GM18505 (cell line): ENCODE measurements around the gene TPM2.
"Not testable (repeated sequence)": the region's sequence is repeated elsewhere in the genome, so short reads cannot be mapped to it uniquely, and the experiment has no call there.

ENCODE experiments used
- ATAC-seq: cut with Tn5 transposase; IDR thresholded peaks from one replicate; pipeline ENCODE4 v1.9.1; 2021; ENCODE audit not compliant: unreplicated experiment
- POLR2A ChIP-seq: IDR thresholded peaks from 4 replicates; pipeline ENCODE4 v1.6.1; 2011; ENCODE audit warnings: borderline replicate concordance; ENCODE audit not compliant: insufficient read depth, insufficient read length; ENCODE audit errors: extremely low read depth

Gene TPM2

DNA sequence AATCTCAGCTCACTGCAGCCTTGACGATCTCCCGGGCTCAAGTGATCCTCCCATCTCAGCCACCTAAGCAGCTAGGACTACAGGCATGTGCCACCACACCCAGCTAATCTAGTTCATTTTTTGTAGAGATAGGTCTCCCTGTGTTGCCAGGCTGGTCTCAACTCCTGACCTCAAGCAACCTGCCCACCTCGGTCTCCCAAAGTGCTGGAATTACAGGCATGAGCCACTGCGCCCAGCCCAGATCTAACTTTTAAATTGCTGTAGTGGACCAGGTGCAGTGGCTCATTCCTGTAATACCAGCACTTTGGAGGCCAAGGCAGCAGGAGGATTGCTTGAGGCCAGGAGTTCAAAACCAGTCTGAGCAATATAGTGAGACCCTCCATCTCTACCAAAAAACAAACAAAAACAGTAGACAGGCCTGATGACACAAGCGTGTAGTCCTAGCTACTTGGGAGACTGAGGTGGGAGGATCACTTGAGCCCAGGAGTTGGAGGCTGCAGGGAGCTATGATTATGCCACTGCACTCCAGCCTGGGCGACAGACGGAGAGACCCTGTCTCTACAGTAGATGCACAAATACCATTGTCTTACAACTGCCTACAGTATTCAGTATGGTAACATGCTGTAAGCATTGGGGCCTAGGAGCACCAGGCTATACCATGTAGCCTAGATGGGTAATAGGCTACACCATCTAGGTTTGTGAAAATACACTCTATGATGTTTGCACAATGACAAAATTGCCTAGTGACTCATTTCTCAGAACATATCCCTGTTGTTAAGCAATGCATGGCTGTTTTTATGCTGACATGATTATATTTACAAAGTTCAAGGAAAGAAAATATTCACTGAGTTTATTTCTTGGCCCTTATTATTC lies 37.5 kb downstream of the TPM2 start:
- ATAC-seq = no peak
- no peak for TF ChIP-seq POLR2A

DNA sequence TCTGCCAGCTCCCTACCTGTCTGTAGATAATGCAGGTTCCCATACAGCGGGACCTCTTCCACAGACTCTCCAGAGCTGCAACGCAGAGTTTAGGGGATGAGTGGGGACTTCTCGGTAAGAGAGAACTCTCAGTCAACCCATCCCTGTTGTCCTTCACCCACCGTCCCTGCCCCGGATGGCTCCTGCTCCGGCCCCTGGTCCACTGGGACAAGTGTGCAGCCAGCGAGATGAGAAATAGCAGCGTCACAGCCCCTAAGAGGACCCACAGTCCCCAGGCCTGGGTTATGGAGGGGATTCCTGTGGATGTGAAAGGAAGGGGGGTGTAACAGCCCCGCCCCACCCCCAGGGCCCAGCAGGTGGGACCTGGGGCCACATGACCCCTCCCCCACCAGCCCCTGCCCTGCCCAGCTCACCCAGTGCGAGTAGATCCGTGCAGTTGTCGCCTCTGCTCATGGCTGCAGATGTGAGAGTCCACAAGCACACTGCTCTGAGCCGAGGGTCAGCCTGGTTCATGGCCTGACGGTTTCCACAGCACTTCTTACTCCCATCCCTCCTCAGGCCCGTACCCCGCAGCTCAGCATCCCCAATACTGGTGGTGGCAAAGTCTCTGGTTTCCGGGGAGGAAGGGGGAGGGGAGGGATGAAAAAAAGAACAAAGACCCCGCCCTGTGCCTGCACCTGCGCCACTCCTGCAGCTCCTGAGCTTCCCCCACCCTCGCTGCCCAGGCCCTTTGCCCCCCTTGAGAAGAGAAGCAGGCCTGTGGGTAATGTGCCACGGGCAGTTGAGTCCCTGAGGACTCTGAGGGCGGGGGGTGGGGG lies 39.2 kb downstream of the TPM2 start, which contains the start of gene SIT1:
SIT1 (minus strand) TSS at position 591 of the 818 bp plus-strand sequence; CDS start at position 513, 78 bp downstream.
- ATAC-seq = no peak
- no peak for TF ChIP-seq POLR2A

DNA sequence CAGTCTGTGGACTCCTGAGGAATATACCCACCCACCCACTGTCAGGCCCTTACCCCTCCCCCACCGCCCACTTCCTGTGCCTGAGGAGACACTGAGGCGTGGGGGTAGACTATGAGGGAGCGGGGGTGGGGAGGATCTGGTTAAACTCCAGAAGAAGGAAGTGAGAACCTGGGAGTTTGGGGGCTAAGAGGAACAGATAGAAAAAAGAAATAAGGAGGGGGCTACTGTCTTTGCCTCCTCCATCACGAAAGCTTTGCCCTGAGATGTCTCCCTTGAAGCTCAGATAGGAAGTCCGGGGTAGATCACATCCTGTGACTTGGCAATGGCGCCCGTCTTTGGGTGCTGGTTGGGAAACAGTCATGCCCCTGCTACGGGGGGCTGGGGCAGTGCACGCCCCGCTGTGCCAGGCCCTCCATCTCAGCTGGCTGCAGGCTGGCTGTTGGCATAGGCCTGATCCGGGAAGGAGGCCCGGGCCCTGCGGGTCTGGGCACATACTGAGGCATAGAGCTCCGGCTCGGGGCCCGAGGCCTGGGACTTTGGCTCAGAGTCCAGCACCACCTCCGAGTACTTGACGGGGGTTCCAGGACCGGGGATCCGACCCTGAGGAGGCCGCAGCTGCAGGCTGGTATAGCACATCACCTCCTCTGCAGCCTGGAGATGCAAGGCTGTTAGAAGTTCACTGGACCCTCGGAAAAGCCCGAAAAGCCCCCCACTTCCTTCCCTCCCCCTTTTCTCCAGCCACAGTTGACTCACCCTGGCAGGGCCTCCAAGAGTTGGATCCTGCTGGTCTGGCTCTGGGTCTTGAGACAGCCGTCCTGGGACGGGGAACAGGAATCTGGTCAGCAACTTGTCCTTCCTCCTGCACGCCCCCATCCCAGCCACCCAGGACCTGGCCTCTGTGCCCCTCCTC lies 40.0 kb downstream of the TPM2 start:
- no peak for TF ChIP-seq POLR2A
- ATAC-seq = no peak

DNA sequence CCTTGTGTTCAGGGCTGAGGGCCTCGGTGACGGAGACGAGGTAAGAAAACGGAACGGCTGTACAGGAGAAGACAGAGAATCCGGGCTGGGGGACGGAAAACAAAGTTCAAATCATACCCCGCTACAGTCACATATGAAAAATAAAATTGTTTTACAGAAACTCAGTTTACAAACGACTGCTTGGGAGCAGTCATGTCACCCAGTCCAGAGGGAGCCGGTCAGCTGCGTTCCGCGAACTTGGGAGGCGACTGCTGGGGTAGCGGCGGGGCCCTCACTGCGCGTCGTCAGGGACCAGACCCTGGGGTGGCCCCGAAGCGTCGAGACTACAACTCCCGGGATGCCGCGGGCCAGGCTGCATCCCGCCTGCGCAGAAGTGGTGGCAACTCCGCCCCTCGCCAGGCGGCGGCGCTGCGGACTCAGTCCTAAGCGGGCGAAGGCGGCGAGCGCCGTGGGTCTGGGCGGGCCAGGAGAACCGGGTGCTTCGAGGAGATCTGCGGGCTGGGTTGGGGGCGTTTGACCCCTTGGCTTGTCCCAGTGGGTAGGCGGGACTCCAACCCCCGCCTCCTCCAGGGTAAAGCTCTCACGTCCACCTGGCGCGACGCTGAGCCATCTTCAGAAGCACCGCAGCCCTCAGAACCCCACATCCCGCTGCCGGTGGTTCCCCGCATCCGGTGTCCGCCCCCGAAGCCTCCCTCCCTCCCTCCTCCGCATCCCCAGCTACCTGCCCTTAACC lies 43.0 kb downstream of the TPM2 start:
- ATAC-seq = peak; percentile 83
- peak; percentile 84 for TF ChIP-seq POLR2A

DNA sequence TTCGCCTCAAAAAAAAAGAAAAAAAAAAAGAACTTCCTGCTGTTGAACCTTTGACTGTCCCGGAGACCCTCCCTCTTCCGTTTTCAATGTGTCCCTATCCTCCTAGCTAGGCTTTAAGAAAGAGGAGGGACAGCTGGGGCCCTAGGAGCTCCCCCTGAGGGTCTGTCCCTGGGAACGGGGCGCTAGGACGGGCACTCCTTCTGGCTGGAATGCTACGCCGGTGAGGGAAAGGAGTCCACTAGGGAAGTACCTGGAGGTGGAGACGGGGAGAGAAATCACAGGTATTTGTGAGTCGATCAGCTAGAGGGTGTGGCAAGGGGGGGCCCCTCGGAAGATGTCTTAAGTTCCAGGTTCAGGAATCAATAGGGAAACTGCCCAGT lies 43.6 kb downstream of the TPM2 start:
- TF ChIP-seq POLR2A = no peak
- ATAC-seq = no peak

DNA sequence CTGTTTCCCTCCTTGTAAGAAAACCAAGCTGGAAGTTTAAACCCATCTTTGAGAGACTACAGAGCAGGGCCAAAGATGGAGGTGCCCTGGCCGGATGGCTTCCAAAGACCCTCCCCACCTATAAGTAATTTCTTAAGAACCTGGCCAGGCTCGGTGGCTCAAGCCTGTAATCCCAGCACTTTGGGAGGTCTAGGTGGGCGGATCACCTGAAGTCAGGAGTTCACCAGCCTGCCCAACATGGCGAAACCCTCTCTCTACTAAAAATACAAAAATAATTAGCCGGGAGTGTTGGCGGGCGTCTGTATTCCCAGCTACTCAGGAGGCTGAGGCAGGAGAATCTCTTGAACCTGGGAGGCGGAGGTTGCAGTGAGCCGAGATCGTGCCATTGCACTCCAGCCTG lies 44.0 kb downstream of the TPM2 start:
- ATAC-seq = not testable (repeated sequence)

DNA sequence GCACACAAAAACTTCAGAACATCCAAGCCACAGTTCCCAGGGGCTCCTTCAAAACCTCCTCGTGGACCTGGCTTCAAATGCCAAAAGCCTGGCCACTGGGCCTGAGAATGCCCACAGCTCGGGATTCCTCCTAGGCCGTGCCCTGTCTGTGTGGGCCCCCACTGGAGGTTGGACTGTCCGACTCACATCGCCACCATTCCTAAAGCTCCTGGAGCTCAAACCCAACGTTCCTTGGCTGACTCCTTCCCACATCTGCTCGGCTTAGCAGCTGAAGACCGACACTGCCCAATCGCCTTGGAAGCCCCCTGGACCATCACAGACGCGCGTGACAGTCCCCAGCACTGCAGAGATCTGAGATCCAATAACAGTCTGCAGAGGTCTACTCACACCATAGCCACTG lies 46.7 kb downstream of the TPM2 start:
- TF ChIP-seq POLR2A = no peak
- no peak for ATAC-seq

DNA sequence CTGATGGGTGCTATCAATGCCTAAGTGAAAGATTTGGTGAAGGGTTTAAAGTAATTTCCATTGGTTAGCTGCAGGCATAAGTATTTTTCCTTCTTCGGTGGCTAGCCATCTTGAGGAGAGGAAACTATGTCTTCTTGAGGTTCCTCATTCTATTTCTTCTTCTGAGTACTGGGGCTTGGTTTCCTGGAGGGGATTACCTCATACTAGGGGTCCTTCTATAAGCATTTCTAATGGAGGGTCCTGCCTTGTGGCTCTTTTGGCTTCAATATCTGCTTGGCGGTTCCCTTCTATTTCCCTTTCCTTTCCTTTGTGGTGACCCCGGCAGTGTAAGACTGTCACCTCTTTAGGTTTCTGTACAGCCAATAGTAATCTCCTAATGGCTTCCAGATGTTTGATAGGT lies 48.2 kb downstream of the TPM2 start:
- ATAC-seq = not testable (repeated sequence)

DNA sequence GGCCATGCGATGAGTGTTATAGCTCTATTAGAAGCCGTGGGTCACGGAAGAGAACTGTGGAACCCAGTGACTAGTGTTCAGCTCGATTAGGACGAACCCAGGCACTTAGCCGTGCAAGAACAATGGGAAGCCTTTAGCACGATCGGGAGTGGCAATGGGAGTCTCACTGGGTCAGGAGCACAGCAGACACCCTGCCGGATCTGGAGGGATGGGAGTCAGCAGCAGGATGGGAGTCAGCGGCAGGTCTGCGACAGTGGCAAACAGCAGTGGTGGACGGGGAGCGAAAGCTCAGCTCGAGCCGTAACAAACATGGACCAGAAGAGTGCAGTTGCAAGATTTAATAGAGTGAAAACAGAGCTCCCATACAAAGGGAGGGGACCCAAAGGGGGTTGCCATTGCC lies 49.3 kb downstream of the TPM2 start:
- ATAC-seq = not testable (repeated sequence)

DNA sequence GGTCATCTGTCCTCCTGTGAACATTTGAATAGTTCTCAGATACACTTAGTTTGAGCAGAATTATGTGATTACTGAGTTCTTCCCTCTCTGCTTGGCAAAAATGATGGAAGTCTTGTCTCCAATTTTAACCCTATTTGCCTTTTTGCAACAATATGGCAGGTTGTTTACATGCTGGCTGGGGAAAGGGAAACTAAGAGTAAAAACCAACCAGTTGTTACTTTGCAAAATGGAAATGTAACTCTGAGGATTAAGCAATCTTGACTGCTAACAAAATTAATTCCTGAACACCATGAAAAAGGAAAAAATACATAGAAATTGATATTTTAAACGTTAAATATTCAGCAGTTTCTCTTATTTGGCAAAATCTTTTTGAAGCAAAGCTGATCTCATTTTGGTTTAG lies 50.1 kb downstream of the TPM2 start:
- no peak for TF ChIP-seq POLR2A
- no peak for ATAC-seq

DNA sequence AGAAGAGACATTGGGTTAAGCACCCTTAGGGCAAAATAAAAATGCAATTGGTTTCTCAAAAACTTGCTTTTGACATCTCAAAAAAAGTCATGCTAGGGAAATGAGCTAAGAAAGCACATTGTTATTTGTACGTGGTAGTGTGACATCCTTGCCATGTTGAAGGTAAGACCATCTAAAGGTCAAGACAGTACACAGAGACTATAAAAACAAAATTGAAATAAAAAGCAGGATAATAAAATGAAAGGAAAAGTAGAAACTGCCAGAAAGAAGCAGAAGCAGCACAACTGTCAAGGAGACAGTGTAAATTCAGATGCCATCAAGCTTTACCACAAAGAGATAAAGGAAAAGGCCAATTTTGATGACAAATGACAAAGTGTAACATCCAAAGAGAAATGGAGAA lies 50.5 kb downstream of the TPM2 start:
- ATAC-seq = not testable (repeated sequence)

DNA sequence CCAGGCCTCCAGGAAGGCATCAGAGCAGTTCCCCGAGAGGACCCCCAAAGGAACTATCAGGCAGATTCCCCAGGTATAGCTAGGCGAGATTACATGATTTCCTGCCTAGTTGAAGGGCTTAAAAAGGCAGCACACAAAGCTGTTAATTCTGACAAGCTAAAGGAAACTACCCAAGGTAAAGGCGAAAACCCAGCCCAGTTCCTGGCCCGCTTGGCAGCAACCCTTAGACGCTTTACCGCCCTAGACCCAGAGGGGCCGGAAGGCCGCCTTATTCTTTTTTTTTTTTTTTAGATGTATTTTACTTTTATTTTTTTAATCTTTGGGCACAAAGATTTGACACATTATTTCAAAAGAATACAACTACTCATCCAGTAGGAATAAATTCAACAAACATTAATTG lies 51.0 kb downstream of the TPM2 start:
- ATAC-seq = not testable (repeated sequence)

DNA sequence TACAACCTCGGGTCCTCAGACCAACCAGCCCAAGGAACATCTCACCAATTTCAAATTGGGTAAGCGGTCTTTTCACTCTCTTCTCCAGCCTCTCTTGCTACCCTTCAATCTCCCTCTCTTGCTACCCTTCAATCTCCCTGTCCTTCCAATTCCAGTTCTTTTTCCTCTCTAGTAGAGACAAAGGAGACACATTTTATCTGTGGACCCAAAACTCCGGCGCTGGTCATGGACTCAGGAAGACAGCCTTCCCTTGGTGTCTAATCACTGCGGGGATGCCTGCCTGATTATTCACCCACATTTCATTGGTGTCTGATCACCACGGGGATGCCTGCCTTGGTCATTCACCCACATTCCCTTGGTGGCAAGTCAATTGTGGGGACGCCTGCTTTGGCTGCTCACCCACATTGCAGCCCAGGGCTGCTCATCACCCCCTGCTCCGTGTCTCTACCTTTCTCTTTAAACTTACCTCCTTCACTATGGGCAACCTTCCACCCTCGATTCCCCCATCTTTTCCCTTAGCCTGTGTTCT lies 52.2 kb downstream of the TPM2 start:
- not testable (repeated sequence) for ATAC-seq

DNA sequence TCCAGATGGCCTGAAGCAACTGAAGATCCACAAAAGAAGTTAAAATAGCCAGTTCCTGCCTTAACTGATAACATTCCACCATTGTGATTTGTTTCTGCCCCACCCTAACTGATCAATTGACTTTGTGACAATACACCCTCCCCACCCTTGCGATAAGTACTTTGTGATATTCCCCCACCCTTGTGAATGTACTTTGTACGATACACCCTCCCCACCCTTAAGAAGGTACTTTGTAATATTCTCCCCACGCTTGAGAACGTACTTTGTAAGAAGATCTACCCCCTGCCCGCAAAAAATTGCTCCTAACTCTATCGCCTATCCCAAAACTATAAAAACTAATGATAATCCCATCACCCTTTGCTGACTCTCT lies 52.9 kb downstream of the TPM2 start:
- ATAC-seq = not testable (repeated sequence)
